NCI-H446 (cell line): Measurements from ENCODE around the gene C9orf43.

ENCODE experiments used
- DNase-seq, 2 experiments: peaks; one replicate each; lab custom pipeline; 2025; lab: John Stamatoyannopoulos, UW

Gene C9orf43

GRCh38 chr9:113467183-113467582, 56.6 kb downstream of the C9orf43 start:
- DNase-seq = no peak

GRCh38 chr9:113468716-113469448, 58.3 kb downstream of the C9orf43 start:
- DNase-seq = no peak

- no peak for DNase-seq
These were observed 60.6 kb downstream of the C9orf43 start for GRCh38 chr9:113471143-113471542.

GRCh38 chr9:113471566-113471965, 61.0 kb downstream of the C9orf43 start:
- DNase-seq = no peak

GRCh38 chr9:113472199-113472598, 61.7 kb downstream of the C9orf43 start:
- DNase-seq = no peak

GRCh38 chr9:113474360-113475028, 63.9 kb downstream of the C9orf43 start:
- no peak for DNase-seq

GRCh38 chr9:113475031-113475430, 64.5 kb downstream of the C9orf43 start:
- no peak for DNase-seq

- no peak for DNase-seq
These were observed 65.4 kb downstream of the C9orf43 start for GRCh38 chr9:113475992-113476391.

- DNase-seq = no peak
These were observed 66.0 kb downstream of the C9orf43 start for GRCh38 chr9:113476511-113476916.

- no peak for DNase-seq
These were observed 66.5 kb downstream of the C9orf43 start for GRCh38 chr9:113477058-113477457.

- no peak for DNase-seq
These were observed 67.1 kb downstream of the C9orf43 start for GRCh38 chr9:113477661-113478060.

- DNase-seq = no peak
These were observed 68.7 kb downstream of the C9orf43 start for GRCh38 chr9:113479174-113479621.
